Activated CD8-positive, alpha-beta memory T cell treated with anti-CD3 and anti-CD28 coated beads, Interleukin-2, amount 50 U/mL, for 4 hours (primary cell): ENCODE results near the gene ABCC1.
A peak's percentile ranks its signal among the peaks of the same experiment; 100 is the strongest.
"Not testable (repeated sequence)": the region's sequence is repeated elsewhere in the genome, so short reads cannot be mapped to it uniquely, and the experiment has no call there.

Source experiments
- DNase-seq: peaks from one replicate; pipeline ENCODE4 v3.0.0-alpha.2; 2020

The ABCC1 gene

DNA sequence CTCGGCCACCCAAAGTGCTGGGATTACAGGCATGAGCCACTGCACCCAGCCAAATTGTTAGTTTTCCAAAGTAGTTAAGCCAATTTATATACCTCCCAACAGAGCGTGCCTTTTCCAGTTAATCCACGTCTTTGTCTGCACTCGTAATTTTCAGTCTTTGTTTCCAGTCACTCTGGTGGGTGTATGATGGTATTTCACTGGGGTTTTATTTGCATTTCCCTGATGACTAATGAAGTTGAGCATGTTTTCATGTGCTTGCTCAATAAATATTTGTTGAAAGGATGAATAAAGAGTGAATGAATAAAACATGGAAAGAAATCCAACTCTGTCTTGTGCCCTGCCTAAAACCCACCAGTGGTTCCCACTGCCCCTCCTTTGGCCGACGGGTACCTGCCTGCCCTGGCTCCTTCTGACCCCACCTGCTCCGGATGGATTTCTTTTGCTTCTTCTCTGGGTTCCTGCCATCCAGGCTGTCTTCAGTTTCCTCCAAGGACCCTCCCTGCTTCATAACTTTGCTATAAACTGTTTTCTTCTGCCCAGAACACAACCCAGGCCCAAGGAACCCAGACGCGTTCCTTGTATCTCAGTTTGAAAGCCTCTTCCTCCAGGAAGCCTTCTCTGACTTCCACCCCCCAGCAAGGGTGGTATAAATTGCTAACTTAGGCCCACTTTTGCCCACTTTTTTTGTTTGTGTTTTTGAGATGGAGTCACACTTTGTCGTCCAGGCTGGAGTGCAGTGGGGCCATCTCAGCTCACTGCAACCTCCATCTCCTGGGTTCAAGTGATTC is 3.0 kb upstream of the ABCC1 start:
- DNase-seq, result no peak

GRCh38 chr16:15947983-15948509 is 1.4 kb upstream of the ABCC1 start:
- no peak for DNase-seq

- no peak for DNase-seq
These were observed 745 bp upstream of the ABCC1 start for GRCh38 chr16:15948532-15949209.

- peak; percentile 45 for DNase-seq
These were observed 892 bp downstream of the ABCC1 start for GRCh38 chr16:15950161-15950854.

- no peak for DNase-seq
These were observed 1.5 kb downstream of the ABCC1 start for GRCh38 chr16:15950869-15951268.

- DNase-seq, result no peak
These were observed 2.4 kb downstream of the ABCC1 start for GRCh38 chr16:15951852-15952251.

DNA sequence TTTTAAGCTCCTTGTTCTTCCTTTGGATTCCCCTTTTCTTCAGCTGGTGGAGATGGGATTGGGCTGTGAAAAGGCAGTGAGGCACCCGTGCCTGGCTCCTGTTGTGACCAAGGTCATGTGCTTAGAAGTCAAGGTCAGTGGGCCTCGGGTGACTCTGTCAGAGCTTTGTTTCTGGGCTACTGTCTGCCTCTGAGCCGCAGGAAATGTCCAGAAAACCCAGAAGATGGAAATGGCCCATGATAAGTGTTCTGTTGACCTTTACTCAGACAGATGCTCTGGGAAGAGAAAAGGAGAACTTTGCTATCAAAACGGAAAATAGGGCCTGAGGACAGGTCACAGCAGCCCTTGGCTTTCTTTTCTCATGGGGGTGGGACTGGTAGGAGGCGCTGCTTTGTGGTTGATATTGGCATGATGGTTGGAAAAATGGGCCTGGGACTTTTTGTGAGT is 2.9 kb downstream of the ABCC1 start:
- peak; percentile 22 for DNase-seq

DNA sequence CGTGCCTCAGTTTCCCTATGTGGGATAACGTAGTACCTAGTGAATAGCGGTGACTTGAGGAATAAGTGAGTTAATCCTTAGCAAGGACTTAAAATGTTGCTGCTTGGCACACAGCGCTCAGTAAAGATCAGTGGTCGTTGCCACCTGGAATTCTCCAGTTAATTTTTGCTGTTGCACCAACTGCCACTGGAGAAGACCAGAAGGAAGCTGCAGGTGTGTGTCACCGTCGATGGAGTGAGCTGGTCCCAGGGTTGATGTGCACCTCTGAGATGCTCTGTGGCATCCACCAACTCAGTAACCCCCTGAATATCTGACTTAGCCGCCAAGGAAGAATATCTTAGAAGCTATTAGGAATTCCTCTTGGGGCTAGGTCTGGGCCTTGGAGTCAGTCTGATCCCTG is 4.1 kb downstream of the ABCC1 start:
- no peak for DNase-seq

DNA sequence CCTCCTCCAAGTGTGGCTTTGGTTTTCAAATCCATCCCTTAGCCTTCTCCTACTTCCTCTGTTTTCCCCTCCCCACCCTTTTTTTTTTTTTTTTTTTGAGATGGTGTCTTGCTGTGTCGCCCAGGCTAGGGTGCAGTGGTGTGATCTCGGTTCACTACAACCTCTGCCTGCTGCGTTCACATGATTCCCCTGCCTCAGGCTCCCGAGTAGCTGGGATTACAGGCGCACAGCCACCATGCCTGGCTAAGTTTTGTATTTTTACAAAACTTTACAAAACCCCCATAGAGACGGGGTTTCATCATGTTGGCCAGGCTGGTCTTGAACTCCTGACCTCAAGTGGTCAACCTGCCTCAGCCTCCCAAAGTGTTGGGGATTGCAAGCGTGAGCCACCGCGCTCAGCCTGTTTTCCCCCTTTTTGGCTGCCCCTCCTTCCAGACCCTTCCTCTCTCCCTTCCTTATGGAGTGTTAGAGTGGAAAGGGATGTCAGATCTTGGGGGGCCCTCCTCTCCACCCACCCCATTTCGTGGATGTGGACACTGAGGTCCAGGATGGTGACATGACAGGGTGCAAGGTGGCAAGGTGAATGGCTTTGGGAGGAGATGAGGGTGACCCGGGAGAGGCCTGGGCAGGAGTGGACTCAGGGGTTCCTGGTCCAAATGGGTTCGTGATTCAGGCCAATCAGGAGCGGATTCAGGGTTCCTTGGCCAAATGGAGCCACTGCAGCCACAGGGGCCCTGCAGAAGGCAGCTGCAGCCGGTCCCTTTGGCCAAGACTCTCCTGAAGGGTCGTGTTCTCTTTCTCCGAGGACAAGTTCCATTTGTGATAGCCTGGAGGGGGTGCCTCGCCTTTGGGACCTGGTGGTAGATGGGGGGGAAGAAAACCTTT is 4.8 kb downstream of the ABCC1 start:
- no peak for DNase-seq

DNA sequence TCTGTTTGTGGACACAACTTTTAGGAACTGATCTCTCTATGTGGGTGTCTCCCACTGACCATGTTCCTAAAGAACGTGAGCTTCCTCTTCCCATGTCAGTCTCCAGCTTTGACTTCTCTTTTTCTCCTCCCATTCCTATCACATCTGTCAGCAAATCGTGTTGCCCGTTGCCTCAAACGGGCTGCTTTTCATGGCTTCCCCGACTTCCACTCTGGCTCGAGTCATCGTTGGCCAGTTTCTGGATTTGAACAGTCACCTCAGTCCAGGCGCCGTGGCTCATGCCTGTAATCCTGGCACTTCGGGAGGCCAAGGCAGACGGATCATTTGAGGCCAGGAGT is 5.4 kb downstream of the ABCC1 start:
- DNase-seq, result no peak

- no peak for DNase-seq
These were observed 6.0 kb downstream of the ABCC1 start for GRCh38 chr16:15955425-15955824.

GRCh38 chr16:15956106-15956505 is 6.7 kb downstream of the ABCC1 start:
- DNase-seq, result not testable (repeated sequence)

DNA sequence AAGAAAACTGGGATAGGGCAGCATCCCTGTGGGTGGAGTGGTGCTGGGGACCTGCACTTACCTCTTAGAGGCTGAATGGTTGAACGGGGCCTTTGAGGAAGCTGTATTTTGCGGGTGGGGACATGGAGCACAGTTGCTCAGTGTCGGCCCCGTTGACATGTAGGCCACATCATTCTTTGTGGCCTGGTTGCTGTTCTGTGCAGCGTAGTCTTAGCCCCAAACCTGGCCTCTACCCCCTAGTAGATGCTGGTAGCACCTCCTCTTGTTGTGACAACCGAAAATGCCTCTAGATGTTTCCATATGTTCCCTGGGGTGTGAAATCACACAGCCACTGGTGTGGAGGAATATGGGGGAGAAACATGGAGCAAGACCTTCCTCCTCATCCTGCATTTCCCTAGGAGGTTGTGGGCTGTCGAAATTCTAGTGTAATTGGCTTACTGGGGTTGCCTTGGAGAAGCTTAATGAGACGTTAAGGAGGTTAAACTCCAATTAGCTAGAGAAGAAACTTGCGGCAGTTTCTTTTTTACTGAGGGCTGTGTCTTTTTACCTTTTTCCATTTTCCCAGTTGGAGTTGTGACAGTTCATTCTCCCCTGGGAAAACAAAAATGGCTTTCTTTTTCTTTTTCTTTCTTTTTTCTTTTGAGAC is 9.4 kb downstream of the ABCC1 start:
- DNase-seq, result no peak

DNA sequence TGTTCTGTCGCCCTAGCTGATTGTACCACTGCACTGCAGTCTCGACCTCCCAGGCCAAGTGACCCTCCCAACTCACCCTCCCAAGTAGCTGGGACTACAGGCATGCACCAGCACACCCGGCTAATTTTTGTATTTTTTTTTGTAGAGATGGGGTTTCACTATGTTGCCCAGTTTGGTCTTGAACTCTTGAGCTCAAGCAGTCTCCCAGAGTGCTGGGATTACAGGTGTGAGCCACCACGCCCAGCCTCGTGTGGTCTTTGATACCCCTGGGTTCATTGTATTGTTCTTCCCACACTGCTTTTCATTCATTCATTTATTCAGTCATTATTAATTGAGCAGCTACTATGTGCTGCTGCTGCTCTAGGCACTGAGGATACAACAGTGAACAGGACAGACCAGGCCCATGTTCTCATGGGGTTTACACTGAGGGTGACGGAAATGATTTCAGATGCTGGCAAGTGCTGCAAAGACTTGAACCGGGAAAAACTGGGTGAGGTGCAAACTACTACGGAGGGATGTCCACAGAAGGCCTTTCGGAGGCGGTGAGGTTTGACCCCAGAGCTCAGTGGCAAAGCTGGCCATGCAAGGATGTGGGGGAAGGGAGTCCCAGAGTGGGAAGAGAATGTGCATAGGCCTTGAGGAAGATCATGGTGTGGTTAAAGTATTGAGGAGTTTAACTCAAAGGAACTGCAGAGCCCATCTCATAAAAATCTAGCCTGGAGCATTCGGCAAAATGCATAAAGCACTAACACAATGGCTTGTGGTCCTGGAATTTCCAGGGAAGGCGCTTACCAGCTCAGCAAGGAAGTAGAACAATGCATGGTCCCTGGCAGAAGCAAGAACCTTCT is 10.9 kb downstream of the ABCC1 start:
- no peak for DNase-seq

DNA sequence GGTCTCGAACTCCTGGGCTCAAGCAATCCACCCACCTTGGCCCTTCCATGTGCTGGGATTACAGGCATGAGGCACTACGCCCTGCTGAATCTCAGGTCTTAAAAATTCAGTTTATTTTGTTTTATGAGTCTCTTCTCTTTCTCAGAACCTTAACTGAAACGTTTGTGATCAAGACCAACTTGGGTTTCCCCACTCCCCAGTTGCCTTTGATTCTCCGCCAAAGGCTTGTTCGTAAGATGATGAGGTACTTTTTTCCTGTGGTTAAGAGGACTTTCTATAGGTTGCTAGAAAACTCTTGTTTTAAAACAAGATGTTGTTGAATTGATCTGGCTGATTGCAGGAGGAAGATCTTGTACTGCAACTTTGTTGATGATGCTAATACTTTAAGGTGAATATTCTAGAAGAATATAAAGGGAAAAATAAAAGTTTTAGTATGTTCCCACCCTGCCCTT is 11.7 kb downstream of the ABCC1 start:
- DNase-seq, result peak; percentile 69

DNA sequence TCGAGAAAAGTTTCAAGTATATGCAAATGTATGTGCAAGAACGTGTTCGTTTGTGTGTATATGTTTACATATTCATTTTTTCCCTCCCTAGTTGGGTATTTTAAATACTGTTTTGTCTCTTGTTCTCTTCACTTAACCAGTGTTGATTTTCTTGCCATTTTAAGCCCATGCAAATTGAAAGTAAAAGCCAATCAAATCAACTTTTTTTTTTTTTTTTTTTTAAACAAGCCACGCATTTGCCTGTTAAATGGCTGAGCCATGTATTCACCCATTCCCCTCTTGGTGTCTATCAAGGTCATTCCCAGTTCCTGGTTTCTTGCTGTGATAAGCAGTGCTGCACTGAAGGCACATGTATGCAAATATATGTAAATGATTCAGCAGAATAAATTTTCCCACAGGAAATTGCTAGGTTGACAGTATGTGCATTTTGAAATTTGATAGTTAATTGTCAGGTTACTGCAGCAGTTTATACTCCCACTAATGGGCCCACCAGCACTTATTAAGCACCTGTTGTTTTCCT is 12.2 kb downstream of the ABCC1 start:
- DNase-seq, result no peak

DNA sequence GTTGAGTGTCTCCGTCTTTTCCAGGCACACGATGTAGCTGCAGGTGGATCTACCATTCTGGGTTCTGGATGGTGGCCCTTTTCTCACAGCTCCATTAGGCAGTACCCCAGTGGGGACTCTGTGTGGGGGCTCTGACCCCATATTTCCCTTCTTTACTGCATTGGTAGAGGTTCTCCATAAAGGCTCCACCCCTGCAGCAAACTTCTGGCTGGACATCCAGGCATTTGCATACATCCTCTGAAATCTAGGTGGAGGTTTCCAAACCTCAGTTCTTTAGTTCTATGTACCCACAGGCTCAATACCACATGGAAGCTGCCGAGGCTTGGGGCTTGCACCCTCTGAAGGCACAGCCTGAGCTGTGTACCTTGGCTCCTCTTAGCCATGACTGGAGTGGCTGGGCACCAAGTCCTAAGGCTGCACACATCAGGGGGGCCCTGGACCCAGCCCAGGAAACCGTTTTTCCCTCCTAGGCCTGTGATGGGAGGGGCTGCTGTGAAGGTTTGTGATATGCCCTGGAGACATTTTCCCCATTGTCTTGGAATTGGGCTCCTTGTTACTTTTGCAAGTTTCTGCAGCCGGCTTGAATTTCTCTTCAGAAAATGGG is 14.0 kb downstream of the ABCC1 start:
- DNase-seq, result no peak

DNA sequence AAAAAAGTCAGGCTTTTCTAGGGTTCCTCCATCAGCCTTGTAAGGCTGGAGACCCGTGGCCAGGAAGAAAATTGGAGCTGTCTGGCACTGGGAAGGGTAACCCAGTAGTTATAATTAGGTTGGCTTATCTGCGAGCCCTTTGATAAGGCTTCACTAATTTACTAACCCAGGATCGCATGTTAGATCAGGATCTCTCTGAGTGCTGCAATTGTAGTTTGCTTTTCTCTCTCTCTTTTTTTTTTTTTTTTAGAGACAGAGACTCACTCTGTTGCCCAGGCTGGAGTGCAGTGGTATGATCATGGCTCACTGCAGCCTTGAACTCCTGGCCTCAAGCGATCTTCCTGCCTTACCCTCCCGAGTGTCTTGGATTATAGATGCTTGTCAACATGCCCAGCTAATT is 17.0 kb downstream of the ABCC1 start:
- DNase-seq, result no peak

DNA sequence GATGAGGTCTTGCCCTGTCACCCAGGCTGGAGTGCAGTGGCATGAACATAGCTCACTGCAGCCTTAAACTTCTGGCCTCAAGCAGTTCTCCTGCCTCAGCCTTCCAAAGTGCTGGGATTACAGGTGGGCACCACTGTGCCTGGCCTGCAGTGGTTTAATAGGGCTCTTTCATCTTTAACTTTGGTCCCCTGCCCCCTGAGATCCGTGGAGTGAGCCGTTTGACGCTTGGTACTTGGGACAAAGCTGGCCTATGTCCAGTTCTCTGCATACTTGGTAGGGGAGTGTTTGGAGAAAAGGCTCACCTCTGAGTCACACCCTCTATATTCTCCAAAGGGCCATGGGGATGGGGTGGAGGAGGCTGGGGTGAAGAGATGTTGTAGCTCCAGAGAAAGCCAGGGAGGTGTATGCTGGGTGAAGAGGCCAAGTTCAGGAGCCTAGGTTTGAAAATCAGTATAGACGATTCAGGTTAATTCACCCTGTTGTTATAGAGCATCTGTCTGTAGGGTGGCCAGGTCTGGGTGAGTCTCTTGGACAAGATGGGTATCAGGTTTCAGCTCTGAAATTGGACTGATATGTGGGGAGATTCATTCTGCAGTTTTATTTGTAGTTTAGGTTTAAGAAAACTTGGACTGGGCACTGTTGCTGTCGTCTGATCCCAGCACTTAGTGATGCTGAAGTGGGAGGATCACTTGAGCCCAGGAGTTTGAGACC is 17.6 kb downstream of the ABCC1 start:
- DNase-seq, result no peak
